A172 (cell line): ENCODE results near the gene PLD1. TPM values are rescaled to one million over a fixed set of nuclear protein-coding genes. Genes with fewer than 3 reads are reported as not detected.
"Not testable (repeated sequence)": the region's sequence is repeated elsewhere in the genome, so short reads cannot be mapped to it uniquely, and the experiment has no call there.

ENCODE experiments used
- DNase-seq: peaks from one replicate; pipeline ENCODE4 v3.0.0-alpha.2; 2015; ENCODE audit warnings: low spot score
- total RNA-seq: library from RNA; depleted of rRNA; stranded (reverse); fragments of >200 nt; shearing (Covaris generic); gene quantifications from 2 replicates; pipeline ENCODE4 v1.2.3, GENCODE V29; 2014

PLD1 gene
- total RNA-seq, 1 experiment from 2014 or later = 15.9 TPM

GRCh38 chr3:171699601-171700000, 110.7 kb downstream of the PLD1 start:
- no peak for DNase-seq

DNA sequence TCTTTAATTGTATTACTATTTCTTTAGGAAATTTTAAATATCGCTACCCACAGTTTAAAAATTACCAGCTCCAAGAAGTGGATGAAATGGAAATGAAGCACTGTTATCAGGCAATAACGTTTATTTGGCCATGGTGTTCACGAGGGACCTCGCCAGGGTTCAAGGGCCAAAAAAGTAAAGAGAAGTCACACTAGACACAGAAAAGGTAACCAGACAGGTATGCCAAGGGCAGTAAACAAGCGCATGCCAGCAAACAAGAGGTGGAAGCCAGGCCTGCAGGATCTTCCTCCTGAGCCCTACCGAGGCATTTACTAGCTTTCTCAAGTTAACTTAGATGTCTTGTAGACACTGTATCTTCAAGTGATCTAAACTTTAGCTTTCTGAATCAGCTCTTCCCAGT, 113.5 kb downstream of the PLD1 start:
- no peak for DNase-seq

- DNase-seq = no peak
These were observed 114.9 kb downstream of the PLD1 start for GRCh38 chr3:171695426-171695825.

DNA sequence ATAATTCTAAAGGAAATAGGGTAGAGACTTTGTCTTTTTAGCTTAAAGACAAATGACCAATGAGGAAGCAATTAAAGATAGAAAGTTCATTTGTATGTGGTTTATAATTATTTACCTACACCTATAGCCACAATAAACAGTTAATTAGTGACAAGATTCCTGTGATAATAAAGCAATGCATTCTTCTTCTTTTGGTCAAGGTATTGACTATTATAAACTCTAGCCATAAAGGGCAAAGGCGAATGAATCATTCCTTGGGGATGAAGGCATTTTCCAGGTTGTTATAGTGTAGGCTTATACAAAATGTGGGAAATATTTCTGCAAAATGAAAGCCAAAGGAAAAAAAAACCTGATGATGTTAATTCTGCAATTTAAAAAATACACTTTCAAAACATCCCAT, 115.4 kb downstream of the PLD1 start:
- DNase-seq = no peak

GRCh38 chr3:171692551-171692950, 117.7 kb downstream of the PLD1 start:
- DNase-seq = not testable (repeated sequence)

DNA sequence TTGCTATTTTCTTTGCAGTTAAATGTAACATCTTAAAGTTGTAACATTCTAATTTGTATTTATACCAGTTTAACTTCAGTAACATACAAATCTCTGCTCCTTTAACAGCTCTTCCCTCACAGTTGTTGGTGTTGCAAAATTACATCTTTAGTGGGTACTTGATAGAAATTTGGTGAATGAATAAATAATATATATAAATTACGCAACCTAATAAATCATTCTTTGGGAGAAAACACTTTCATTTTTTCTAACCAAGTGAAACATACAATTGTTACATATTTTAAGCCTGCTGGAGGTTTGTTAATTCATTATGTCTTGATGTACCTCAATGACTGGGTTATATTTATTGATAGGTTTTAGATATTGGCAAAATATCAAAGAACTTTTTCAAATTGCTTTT, 118.8 kb downstream of the PLD1 start:
- DNase-seq = no peak

GRCh38 chr3:171690281-171690680, 120.0 kb downstream of the PLD1 start:
- no peak for DNase-seq

- no peak for DNase-seq
These were observed 121.7 kb downstream of the PLD1 start for GRCh38 chr3:171688593-171688992.

- no peak for DNase-seq
These were observed 122.3 kb downstream of the PLD1 start for GRCh38 chr3:171688002-171688401.

GRCh38 chr3:171687581-171687980, 122.7 kb downstream of the PLD1 start:
- no peak for DNase-seq

DNA sequence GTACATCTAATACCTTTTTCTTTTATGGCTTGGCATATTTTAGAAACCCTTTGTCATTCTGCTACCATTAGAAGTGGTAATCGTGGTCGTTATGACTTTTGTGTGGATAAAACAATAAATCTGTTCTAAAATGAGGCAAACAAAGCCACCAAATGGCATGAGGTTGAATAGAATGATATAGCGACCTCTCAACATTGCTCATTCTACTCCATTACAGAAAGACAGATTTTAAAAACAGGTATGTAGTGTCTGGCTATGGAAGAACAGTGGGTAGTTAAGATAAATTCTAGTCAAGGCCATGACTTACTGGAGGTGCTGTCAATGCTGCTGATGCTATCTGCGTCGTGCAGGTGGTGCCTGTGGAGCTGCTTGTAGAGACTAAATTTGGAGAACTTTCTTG, 123.2 kb downstream of the PLD1 start:
- DNase-seq = no peak

DNA sequence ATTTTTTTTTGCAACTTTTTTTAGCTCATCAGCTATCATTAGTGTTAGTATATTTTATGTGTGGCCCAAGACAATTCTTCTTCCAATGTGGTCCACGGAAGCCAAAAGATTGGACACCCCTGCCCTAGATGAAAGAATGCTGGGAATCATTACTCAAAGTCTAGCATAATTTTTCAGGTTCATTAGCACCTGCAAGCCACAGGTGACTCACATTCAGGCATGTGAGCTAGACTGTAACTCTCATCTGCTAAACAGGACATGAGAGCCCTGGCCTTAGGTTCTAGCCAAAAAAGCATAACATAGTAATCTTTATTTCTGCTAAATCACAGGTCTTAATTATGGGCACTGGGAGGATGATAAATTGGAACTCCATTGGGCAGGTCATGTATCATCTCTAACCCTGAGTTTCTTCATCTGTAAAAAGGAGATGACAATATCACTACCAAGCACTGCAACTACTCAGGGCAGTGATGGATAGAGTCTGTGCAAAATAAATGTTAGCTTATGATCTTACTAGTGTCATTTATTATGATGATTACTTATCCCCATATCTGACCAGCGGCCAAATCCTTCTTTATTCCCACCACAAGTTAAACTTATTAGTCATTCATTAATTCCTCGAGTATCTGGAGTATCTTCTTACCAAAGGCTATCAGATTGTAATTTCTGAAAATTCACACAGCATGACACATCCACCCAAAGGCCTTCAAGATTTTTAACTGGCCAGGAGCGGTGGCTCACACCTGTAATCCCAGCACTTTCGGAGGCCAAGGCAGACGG, 125.0 kb downstream of the PLD1 start:
- DNase-seq = no peak

DNA sequence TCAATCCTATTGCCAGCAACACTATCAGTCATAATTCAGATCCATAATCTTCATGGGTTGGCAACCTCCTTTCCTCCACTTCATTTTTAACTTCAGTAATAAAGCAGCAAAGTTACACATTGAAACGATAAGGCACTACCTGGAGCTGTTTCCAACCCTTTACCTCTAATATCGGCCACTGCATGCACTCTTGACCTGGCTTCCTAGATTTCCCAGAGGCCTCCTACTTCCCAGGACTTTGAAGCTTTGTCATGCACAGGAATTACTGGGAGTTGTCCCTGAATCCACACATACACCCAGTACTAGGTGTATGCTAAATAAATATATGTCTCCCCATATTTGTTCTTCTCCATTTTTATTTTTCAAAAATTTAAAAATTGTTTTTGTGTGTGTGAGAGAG, 126.1 kb downstream of the PLD1 start:
- DNase-seq = no peak

- no peak for DNase-seq
These were observed 127.5 kb downstream of the PLD1 start for GRCh38 chr3:171682743-171683142.

DNA sequence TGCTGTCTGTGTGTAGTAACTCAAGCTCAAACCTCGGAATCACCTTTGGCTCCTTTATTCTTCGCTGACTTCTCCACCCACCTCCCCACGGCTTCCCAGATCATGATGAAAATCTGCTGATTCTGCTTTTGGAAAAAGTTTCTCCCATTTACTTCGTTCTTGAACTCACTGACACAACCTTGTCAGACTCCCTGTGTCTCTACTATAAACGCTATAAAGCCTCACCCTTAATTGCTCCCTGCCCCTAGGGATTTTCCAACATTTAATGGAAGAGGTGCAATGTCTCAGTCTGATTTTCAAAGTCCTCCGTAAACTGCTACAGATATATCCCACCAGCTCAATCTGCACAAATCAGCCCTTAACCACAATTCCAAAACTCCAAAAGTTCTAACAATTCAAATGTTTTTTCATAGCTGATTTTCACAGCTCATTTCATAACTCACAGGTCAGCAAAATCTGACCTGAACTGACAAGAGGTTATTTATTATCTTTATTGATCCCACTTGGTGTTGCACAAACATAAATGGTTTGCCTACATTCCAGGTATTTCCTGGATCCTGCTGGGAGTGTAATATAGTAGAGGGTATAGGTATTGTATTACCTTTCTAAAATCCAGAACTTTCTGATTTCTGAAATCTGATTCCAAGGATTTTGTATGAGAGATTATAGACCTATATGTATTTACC, 129.4 kb downstream of the PLD1 start:
- no peak for DNase-seq

- no peak for DNase-seq
These were observed 131.3 kb downstream of the PLD1 start for GRCh38 chr3:171678971-171679492.

- no peak for DNase-seq
These were observed 132.6 kb downstream of the PLD1 start for GRCh38 chr3:171677706-171678105.

DNA sequence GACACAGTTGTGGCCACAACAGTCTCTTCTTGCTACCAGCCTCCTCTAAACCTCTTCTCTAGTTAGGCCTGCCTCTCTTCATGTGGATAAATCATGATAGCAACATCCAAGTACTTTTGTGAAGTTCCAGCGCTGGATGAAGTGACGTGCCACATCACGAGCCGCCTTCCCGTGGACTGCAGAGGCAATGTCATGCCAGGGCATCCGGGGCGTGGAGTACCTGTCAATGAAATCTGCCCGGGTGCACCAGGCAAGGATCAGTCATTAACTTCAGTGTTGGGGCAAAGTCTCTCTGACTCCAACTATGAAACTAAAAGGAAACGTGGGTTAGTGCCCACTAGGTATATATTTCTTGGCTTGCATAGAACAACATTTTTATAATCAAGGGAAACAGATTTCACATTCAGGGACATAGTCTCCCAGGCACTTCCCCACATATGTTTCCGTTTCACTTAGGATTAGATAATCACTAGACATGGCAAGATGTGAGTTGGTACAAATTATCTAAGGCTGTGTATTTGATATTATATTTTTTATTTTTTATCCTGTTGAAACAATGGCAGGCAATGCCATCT, 133.6 kb downstream of the PLD1 start:
- DNase-seq = no peak

- DNase-seq = no peak
These were observed 136.3 kb downstream of the PLD1 start for GRCh38 chr3:171673951-171674350.

DNA sequence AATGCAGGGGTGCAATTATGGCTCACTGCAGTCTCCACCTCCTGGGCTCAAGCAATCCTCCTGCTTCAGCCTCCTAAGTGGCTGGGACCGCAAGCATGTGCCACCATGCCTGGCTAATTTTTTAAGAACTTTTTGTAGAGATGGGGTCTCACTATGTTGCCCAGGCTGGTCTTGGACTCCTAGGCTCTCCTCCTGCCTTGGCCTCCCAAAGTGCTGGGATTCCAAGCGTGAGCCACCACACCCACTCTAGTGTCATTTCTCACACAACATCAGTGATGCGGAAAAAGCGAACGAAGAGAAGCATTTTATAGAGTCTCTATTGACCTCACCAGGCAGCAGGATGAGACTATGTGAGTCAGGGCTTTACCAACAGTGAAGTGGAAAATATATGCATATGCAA, 137.7 kb downstream of the PLD1 start:
- no peak for DNase-seq

DNA sequence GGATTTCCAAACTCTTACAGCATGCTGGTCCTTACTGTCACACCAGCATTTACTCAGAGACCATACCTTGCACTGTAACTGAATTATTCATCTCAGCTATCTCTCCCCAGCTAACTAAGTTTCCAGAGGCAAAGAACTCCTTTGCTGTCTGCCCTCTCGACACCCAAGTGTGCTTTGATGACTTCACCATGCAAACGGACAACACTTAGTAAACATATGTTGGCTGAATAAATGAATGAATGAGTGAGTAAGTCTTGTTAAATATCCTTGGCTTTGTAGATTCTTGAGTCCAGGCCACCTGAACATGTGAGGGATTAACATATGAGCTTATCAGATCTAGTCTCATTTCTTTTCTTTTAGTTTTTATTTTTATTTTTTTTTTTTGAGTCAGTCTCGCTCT, 138.2 kb downstream of the PLD1 start:
- no peak for DNase-seq

- DNase-seq = no peak
These were observed 138.6 kb downstream of the PLD1 start for GRCh38 chr3:171671709-171672108.

- DNase-seq = no peak
These were observed 143.8 kb downstream of the PLD1 start for GRCh38 chr3:171666516-171666915.
